K562 (cell line): ENCODE data around the gene PTTG1IP. TPM values are rescaled to one million over a fixed set of nuclear protein-coding genes. Genes with fewer than 3 reads are reported as not detected.

Source experiments
- CC2D1A ChIP-seq: fragments of 450-650 bp; IDR thresholded peaks from 2 replicates; pipeline ENCODE4 v1.6.1; 2017; ENCODE audit warnings: mild to moderate bottlenecking
- CHD2 ChIP-seq: IDR thresholded peaks from 2 replicates; pipeline ENCODE4 v1.6.1; 2011; ENCODE audit warnings: low read depth, low read length
- L3MBTL2 ChIP-seq: fragments of 450-650 bp; IDR thresholded peaks from 2 replicates; pipeline ENCODE4 v1.6.1; 2016; ENCODE audit warnings: mild to moderate bottlenecking, moderate library complexity
- SOX6 ChIP-seq: fragments of 450-650 bp; IDR thresholded peaks from 2 replicates; pipeline ENCODE4 v1.6.1; 2014; ENCODE audit warnings: mild to moderate bottlenecking
- THRAP3 ChIP-seq: fragments of 450-650 bp; IDR thresholded peaks from 2 replicates; pipeline ENCODE4 v1.6.1; 2016; ENCODE audit warnings: mild to moderate bottlenecking, inconsistent platforms, borderline replicate concordance
- ZNF324 ChIP-seq: fragments of 250-450 bp; sonication (Bioruptor Pico); IDR thresholded peaks from 2 replicates; pipeline ENCODE4 v1.4.0; 2020; ENCODE audit warnings: mild to moderate bottlenecking
- ZNF41 ChIP-seq: fragments of 250-450 bp; sonication (Bioruptor Pico); conservative IDR thresholded peaks from 2 replicates; pipeline ENCODE4 v1.4.0; 2020; ENCODE audit warnings: mild to moderate bottlenecking
- ZNF507 ChIP-seq: conservative IDR thresholded peaks from 2 replicates; pipeline ENCODE4 v1.6.1; 2017; ENCODE audit warnings: missing genetic modification characterization, missing compliant biosample characterization
- ZSCAN32 ChIP-seq: fragments of 450-650 bp; formaldehyde crosslinking; IDR thresholded peaks from 2 replicates; pipeline ENCODE4 v1.4.0; 2020; ENCODE audit warnings: mild to moderate bottlenecking, moderate library complexity
- polyA plus RNA-seq, 8 experiments: library from polyadenylated mRNA; depleted of rRNA in 4 of 8; stranded (reverse) in 5 of 8; unstranded in 3 of 8; fragments of >200 nt; fragmentation: Nextera tagmentation in 2 of 8; fragmentation: Illumina TruSeq in 1 of 8; extraction: Ambion mirVana in 2 of 8; extraction: Trizol in 1 of 8; gene quantifications; 2 replicates each; pipeline versions ENCODE4 v1.2.1 to v1.2.3, GENCODE V29; 2011 to 2014; ENCODE audit warnings: inconsistent platforms in 1 of 8, missing spikeins in 1 of 8
- total RNA-seq, 7 experiments: library from RNA; depleted of rRNA in 6 of 7; stranded (reverse); fragments of >200 nt in 6 of 7; fragmentation: Illumina TruSeq in 2 of 7; extraction: Trizol in 2 of 7; gene quantifications; 2 replicates each; pipeline versions ENCODE4 v1.2.1 to v1.2.3, GENCODE V29; 2011 to 2021; ENCODE audit warnings: low replicate concordance in 1 of 7
- TF ChIP-seq, protein P1 (sequence below): IDR thresholded peaks from 3 replicates; pipeline ENCODE4 v1.6.1; 2011; ENCODE audit warnings: borderline replicate concordance, mild to moderate bottlenecking, moderate library complexity; ENCODE audit not compliant: insufficient read length; ENCODE audit errors: extremely low read depth
- TF ChIP-seq, protein P2 (sequence below): fragments of 450-650 bp; IDR thresholded peaks from 2 replicates; pipeline ENCODE4 v1.6.1; 2016; ENCODE audit warnings: mild to moderate bottlenecking, moderate library complexity
- TF ChIP-seq, protein P3 (sequence below): sonication (generic); formaldehyde crosslinking; IDR thresholded peaks from 2 replicates; pipeline ENCODE4 v1.9.0; 2022; ENCODE audit warnings: mild to moderate bottlenecking, missing genetic modification reagents
- TF ChIP-seq, protein P4 (sequence below): sonication (generic); formaldehyde crosslinking; IDR thresholded peaks from 2 replicates; pipeline ENCODE4 v1.5.0; 2020; ENCODE audit warnings: missing genetic modification reagents

PTTG1IP gene
- total and polyA plus RNA-seq, 9 of the 15 experiments (the other 6 are each of a cell fraction or from before 2014, with no cell fraction given), result 5.0 to 99.3 (median 82.4) TPM

DNA sequence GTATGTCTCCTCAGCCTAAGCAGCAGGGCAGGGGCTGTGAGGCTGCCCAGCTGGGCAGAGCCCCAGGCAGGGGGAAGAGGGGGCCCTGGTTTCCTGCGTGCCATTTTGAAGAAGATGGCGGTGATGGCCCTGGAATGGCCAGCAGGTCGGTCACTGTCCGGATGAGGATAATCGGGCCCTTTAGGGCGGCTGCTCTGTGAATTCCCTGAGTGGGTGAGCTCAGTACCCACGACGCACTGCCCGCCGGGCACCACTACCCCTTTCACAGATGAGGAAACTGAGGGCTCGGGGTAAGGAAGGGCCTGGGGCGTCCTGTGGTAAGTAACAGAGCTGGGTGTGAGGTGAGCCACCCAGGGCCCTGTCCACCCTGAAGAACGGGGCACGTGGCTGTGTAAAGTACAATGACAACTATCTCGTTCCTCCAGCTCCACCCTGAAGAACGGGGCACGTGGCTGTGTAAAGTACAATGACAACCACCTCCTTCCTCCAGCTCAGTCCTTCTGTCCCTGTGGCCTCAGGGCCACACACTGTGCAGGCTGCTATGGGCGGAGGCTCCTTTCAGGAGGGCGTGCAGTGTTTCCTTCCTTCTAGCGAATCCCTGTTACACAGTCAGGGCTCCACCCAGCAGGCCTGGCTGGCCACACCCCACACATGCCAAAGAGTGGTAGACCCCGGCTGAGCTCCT is 24.0 kb upstream of the PTTG1IP start (continued):
- TF ChIP-seq, protein P1, sequence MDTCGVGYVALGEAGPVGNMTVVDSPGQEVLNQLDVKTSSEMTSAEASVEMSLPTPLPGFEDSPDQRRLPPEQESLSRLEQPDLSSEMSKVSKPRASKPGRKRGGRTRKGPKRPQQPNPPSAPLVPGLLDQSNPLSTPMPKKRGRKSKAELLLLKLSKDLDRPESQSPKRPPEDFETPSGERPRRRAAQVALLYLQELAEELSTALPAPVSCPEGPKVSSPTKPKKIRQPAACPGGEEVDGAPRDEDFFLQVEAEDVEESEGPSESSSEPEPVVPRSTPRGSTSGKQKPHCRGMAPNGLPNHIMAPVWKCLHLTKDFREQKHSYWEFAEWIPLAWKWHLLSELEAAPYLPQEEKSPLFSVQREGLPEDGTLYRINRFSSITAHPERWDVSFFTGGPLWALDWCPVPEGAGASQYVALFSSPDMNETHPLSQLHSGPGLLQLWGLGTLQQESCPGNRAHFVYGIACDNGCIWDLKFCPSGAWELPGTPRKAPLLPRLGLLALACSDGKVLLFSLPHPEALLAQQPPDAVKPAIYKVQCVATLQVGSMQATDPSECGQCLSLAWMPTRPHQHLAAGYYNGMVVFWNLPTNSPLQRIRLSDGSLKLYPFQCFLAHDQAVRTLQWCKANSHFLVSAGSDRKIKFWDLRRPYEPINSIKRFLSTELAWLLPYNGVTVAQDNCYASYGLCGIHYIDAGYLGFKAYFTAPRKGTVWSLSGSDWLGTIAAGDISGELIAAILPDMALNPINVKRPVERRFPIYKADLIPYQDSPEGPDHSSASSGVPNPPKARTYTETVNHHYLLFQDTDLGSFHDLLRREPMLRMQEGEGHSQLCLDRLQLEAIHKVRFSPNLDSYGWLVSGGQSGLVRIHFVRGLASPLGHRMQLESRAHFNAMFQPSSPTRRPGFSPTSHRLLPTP, result no peak
- TF ChIP-seq ZNF41 (CRISPR knock-in tag) (no peak), SOX6 (peak; percentile 72; the same call in 1 of the 2 replicates), CC2D1A (no peak), THRAP3 (no peak), CHD2 (no peak), ZNF507 (no peak), L3MBTL2 (peak; percentile 85), ZNF324 (no peak), ZSCAN32 (CRISPR knock-in tag) (no peak)
- TF ChIP-seq, protein P2, sequence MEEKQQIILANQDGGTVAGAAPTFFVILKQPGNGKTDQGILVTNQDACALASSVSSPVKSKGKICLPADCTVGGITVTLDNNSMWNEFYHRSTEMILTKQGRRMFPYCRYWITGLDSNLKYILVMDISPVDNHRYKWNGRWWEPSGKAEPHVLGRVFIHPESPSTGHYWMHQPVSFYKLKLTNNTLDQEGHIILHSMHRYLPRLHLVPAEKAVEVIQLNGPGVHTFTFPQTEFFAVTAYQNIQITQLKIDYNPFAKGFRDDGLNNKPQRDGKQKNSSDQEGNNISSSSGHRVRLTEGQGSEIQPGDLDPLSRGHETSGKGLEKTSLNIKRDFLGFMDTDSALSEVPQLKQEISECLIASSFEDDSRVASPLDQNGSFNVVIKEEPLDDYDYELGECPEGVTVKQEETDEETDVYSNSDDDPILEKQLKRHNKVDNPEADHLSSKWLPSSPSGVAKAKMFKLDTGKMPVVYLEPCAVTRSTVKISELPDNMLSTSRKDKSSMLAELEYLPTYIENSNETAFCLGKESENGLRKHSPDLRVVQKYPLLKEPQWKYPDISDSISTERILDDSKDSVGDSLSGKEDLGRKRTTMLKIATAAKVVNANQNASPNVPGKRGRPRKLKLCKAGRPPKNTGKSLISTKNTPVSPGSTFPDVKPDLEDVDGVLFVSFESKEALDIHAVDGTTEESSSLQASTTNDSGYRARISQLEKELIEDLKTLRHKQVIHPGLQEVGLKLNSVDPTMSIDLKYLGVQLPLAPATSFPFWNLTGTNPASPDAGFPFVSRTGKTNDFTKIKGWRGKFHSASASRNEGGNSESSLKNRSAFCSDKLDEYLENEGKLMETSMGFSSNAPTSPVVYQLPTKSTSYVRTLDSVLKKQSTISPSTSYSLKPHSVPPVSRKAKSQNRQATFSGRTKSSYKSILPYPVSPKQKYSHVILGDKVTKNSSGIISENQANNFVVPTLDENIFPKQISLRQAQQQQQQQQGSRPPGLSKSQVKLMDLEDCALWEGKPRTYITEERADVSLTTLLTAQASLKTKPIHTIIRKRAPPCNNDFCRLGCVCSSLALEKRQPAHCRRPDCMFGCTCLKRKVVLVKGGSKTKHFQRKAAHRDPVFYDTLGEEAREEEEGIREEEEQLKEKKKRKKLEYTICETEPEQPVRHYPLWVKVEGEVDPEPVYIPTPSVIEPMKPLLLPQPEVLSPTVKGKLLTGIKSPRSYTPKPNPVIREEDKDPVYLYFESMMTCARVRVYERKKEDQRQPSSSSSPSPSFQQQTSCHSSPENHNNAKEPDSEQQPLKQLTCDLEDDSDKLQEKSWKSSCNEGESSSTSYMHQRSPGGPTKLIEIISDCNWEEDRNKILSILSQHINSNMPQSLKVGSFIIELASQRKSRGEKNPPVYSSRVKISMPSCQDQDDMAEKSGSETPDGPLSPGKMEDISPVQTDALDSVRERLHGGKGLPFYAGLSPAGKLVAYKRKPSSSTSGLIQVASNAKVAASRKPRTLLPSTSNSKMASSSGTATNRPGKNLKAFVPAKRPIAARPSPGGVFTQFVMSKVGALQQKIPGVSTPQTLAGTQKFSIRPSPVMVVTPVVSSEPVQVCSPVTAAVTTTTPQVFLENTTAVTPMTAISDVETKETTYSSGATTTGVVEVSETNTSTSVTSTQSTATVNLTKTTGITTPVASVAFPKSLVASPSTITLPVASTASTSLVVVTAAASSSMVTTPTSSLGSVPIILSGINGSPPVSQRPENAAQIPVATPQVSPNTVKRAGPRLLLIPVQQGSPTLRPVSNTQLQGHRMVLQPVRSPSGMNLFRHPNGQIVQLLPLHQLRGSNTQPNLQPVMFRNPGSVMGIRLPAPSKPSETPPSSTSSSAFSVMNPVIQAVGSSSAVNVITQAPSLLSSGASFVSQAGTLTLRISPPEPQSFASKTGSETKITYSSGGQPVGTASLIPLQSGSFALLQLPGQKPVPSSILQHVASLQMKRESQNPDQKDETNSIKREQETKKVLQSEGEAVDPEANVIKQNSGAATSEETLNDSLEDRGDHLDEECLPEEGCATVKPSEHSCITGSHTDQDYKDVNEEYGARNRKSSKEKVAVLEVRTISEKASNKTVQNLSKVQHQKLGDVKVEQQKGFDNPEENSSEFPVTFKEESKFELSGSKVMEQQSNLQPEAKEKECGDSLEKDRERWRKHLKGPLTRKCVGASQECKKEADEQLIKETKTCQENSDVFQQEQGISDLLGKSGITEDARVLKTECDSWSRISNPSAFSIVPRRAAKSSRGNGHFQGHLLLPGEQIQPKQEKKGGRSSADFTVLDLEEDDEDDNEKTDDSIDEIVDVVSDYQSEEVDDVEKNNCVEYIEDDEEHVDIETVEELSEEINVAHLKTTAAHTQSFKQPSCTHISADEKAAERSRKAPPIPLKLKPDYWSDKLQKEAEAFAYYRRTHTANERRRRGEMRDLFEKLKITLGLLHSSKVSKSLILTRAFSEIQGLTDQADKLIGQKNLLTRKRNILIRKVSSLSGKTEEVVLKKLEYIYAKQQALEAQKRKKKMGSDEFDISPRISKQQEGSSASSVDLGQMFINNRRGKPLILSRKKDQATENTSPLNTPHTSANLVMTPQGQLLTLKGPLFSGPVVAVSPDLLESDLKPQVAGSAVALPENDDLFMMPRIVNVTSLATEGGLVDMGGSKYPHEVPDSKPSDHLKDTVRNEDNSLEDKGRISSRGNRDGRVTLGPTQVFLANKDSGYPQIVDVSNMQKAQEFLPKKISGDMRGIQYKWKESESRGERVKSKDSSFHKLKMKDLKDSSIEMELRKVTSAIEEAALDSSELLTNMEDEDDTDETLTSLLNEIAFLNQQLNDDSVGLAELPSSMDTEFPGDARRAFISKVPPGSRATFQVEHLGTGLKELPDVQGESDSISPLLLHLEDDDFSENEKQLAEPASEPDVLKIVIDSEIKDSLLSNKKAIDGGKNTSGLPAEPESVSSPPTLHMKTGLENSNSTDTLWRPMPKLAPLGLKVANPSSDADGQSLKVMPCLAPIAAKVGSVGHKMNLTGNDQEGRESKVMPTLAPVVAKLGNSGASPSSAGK, result peak; percentile 69
- TF ChIP-seq, protein P3, sequence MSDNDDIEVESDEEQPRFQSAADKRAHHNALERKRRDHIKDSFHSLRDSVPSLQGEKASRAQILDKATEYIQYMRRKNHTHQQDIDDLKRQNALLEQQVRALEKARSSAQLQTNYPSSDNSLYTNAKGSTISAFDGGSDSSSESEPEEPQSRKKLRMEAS (CRISPR knock-in tag), result peak; percentile 88
- TF ChIP-seq, protein P4, sequence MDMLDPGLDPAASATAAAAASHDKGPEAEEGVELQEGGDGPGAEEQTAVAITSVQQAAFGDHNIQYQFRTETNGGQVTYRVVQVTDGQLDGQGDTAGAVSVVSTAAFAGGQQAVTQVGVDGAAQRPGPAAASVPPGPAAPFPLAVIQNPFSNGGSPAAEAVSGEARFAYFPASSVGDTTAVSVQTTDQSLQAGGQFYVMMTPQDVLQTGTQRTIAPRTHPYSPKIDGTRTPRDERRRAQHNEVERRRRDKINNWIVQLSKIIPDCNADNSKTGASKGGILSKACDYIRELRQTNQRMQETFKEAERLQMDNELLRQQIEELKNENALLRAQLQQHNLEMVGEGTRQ (CRISPR knock-in tag), result peak; percentile 35; the same call in 1 of the 2 replicates
